Dedifferentiated amniotic fluid mesenchymal stem cell (primary cell): ENCODE results near the gene CLEC12A.

Source experiments
- DNase-seq: peaks from one replicate; pipeline ENCODE4 v3.0.0-alpha.2; 2016; ENCODE audit errors: extremely low spot score

The CLEC12A gene

GRCh38 chr12:10033783-10034545 lies 62.8 kb downstream of the CLEC12A start:
- peak; percentile 18 for DNase-seq
